OCI-LY1 (cell line): ENCODE results near the gene PIAS2.

Source experiments
- H2AFZ ChIP-seq: fragments of 200-600 bp; sonication (generic), shearing (Covaris generic); 2 replicates; pipeline ENCODE4 v1.6.0; 2014; ENCODE audit warnings: antibody characterized with exemption, mild to moderate bottlenecking, low read length
- H3F3A ChIP-seq: fragments of 200-600 bp; sonication (generic), shearing (Covaris generic); 2 replicates; pipeline ENCODE4 v1.6.0; 2014; ENCODE audit warnings: mild to moderate bottlenecking, antibody characterized with exemption, low read length, moderate library complexity; ENCODE audit not compliant: insufficient read depth
- H3K27ac ChIP-seq: fragments of 200-600 bp; sonication (generic); 2 replicates; pipeline ENCODE4 v1.5.1; 2014; ENCODE audit warnings: low read length, mixed run types, mild to moderate bottlenecking, low read depth; ENCODE audit not compliant: poor library complexity, severe bottlenecking
- H3K27me3 ChIP-seq: fragments of 200-600 bp; sonication (generic); 2 replicates; pipeline ENCODE4 v1.6.0; 2014; ENCODE audit warnings: antibody characterized with exemption, mild to moderate bottlenecking, low read length, moderate library complexity; ENCODE audit not compliant: insufficient read depth
- H3K36me3 ChIP-seq: fragments of 200-600 bp; sonication (generic); 2 replicates; pipeline ENCODE4 v1.6.1; 2014; ENCODE audit warnings: mild to moderate bottlenecking, antibody characterized with exemption, low read length, moderate library complexity, mixed read lengths; ENCODE audit not compliant: insufficient read depth
- H3K4me1 ChIP-seq: fragments of 200-600 bp; sonication (generic); 2 replicates; pipeline ENCODE4 v1.5.1; 2014; ENCODE audit warnings: mild to moderate bottlenecking, low read length, moderate library complexity; ENCODE audit not compliant: insufficient read depth, severe bottlenecking
- H3K4me2 ChIP-seq: fragments of 200-600 bp; sonication (generic), shearing (Covaris generic); 2 replicates; pipeline ENCODE4 v1.6.1; 2014; ENCODE audit warnings: low read length
- H3K4me3 ChIP-seq: fragments of 200-600 bp; sonication (generic); 2 replicates; pipeline ENCODE4 v1.5.1; 2014; ENCODE audit warnings: low read length, low read depth, mild to moderate bottlenecking, mixed read lengths; ENCODE audit not compliant: poor library complexity, severe bottlenecking
- H3K79me2 ChIP-seq: fragments of 200-600 bp; shearing (Covaris generic); 2 replicates; pipeline ENCODE4 v1.6.1; 2016; ENCODE audit warnings: mixed run types, low read length, mixed read lengths; ENCODE audit not compliant: insufficient read depth
- H3K9ac ChIP-seq: fragments of 200-600 bp; sonication (generic), shearing (Covaris generic); 2 replicates; pipeline ENCODE4 v1.6.1; 2014; ENCODE audit warnings: mild to moderate bottlenecking, low read length, mixed read lengths
- H3K9me2 ChIP-seq: fragments of 200-600 bp; sonication (generic), shearing (Covaris generic); 2 replicates; pipeline ENCODE4 v1.6.1; 2014; ENCODE audit warnings: low read depth, mild to moderate bottlenecking, low read length, mixed read lengths
- H3K9me3 ChIP-seq: fragments of 200-600 bp; shearing (Covaris generic); 2 replicates; pipeline ENCODE4 v1.6.1; 2014; ENCODE audit warnings: low read length, mixed read lengths
- H4K20me1 ChIP-seq: fragments of 200-600 bp; sonication (generic), shearing (Covaris generic); 2 replicates; pipeline ENCODE4 v1.6.0; 2016; ENCODE audit warnings: mild to moderate bottlenecking, low read length; ENCODE audit not compliant: insufficient read depth
- CTCF ChIP-seq: fragments of 200-600 bp; sonication (generic), shearing (Covaris generic); IDR thresholded peaks from 2 replicates; pipeline ENCODE4 v1.5.1; 2017; ENCODE audit warnings: mild to moderate bottlenecking, antibody characterized with exemption, low read length, moderate library complexity, mixed read lengths
- EZH2 ChIP-seq: fragments of 200-600 bp; sonication (generic), shearing (Covaris generic); IDR thresholded peaks from 2 replicates; pipeline ENCODE4 v1.8.0; 2017; ENCODE audit warnings: borderline replicate concordance, mixed run types, mild to moderate bottlenecking, antibody characterized with exemption, low read length, moderate library complexity, mixed read lengths

Gene PIAS2

GRCh38 chr18:46789088-46789487 lies 128.2 kb downstream of the PIAS2 start:
- no peaks in the 10 kb centered on the region for H4K20me1 ChIP-seq
- no peaks in the 10 kb centered on the region for H3K36me3 ChIP-seq
- H3K4me1 ChIP-seq: no peaks in the 10 kb centered on the region
- no peak overlapping the region for H3K27ac ChIP-seq
- H3K9me2 ChIP-seq: no peaks in the 10 kb centered on the region
- no peak overlapping the region for H3K4me3 ChIP-seq
- H3F3A ChIP-seq: no peaks in the 10 kb centered on the region
- H3K9me3 ChIP-seq: peaks cover 9% of the 10 kb centered on the region
- H3K27me3 ChIP-seq: no peaks in the 10 kb centered on the region
- no peak overlapping the region for H2AFZ ChIP-seq
- no peak for TF ChIP-seq EZH2
- TF ChIP-seq CTCF: no peak
- H3K79me2 ChIP-seq: no peaks in the 10 kb centered on the region
- no peak overlapping the region for H3K4me2 ChIP-seq
- H3K9ac ChIP-seq: no peak overlapping the region

- Histone ChIP-seq H3K4me1 (no peaks in the 10 kb centered on the region), H3K27me3 (no peaks in the 10 kb centered on the region), H3K27ac (no peak overlapping the region), H3K79me2 (no peaks in the 10 kb centered on the region), H3K9ac (no peak overlapping the region), H3K36me3 (no peaks in the 10 kb centered on the region), H3K4me2 (no peak overlapping the region), H3K9me2 (no peaks in the 10 kb centered on the region), H4K20me1 (no peaks in the 10 kb centered on the region), H3K9me3 (peaks cover 9% of the 10 kb centered on the region), H2AFZ (no peak overlapping the region), H3K4me3 (no peak overlapping the region), H3F3A (no peaks in the 10 kb centered on the region)
- TF ChIP-seq EZH2 (no peak), CTCF (no peak)
Measured at GRCh38 chr18:46787674-46788073, 129.6 kb downstream of the PIAS2 start.

GRCh38 chr18:46772357-46772756 lies 144.9 kb downstream of the PIAS2 start:
- Histone ChIP-seq H3K4me3 (no peak overlapping the region), H3F3A (no peaks in the 10 kb centered on the region), H3K79me2 (no peaks in the 10 kb centered on the region), H3K4me2 (no peak overlapping the region), H2AFZ (no peak overlapping the region), H3K27me3 (no peaks in the 10 kb centered on the region), H3K4me1 (no peaks in the 10 kb centered on the region), H3K36me3 (no peaks in the 10 kb centered on the region), H3K9me3 (no peaks in the 10 kb centered on the region), H3K9me2 (no peaks in the 10 kb centered on the region), H3K9ac (no peak overlapping the region), H4K20me1 (no peaks in the 10 kb centered on the region), H3K27ac (no peak overlapping the region)
- no peak for TF ChIP-seq EZH2
- no peak for TF ChIP-seq CTCF
